Measurements from ENCODE around the gene GAGE12E.
"Not testable (repeated sequence)": the region's sequence is repeated elsewhere in the genome, so short reads cannot be mapped to it uniquely, and the experiment has no call there.

Gene GAGE12E, protein sequence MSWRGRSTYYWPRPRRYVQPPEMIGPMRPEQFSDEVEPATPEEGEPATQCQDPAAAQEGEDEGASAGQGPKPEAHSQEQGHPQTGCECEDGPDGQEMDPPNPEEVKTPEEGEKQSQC

DNA sequence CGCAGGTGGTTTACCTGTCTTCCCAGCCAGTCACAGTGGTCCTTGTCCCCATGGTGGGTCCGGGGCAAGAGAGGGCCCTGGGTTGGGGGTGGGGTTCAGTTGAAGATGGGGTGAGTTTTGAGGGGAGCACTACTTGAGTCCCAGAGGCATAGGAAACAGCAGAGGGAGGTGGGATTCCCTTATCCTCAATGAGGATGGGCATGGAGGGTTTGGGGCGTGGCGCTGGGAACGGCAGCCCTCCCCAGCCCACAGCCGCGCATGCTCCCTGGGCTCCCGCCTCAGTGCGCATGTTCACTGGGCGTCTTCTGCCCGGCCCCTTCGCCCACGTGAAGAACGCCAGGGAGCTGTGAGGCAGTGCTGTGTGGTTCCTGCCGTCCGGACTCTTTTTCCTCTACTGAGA is at the start of gene GAGE12E:
Gene GAGE12E, plus strand, starts transcription at position 301 of the 400 bp plus-strand sequence. CDS start 1,155 bp downstream, outside the sequence.
- DNase-seq, result not testable (repeated sequence)

DNA sequence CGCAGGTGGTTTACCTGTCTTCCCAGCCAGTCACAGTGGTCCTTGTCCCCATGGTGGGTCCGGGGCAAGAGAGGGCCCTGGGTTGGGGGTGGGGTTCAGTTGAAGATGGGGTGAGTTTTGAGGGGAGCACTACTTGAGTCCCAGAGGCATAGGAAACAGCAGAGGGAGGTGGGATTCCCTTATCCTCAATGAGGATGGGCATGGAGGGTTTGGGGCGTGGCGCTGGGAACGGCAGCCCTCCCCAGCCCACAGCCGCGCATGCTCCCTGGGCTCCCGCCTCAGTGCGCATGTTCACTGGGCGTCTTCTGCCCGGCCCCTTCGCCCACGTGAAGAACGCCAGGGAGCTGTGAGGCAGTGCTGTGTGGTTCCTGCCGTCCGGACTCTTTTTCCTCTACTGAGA is 19.2 kb upstream of the GAGE12E start, which contains the start of gene GAGE12C:
Gene GAGE12C, plus strand, starts transcription at position 301 of the 400 bp plus-strand sequence. CDS start 1,155 bp downstream, outside the sequence.
- not testable (repeated sequence) for DNase-seq

DNA sequence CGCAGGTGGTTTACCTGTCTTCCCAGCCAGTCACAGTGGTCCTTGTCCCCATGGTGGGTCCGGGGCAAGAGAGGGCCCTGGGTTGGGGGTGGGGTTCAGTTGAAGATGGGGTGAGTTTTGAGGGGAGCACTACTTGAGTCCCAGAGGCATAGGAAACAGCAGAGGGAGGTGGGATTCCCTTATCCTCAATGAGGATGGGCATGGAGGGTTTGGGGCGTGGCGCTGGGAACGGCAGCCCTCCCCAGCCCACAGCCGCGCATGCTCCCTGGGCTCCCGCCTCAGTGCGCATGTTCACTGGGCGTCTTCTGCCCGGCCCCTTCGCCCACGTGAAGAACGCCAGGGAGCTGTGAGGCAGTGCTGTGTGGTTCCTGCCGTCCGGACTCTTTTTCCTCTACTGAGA is 9.7 kb upstream of the GAGE12E start, which contains the start of gene GAGE12D:
Gene GAGE12D, plus strand, starts transcription at position 301 of the 400 bp plus-strand sequence. CDS start 1,155 bp downstream, outside the sequence.
- not testable (repeated sequence) for DNase-seq

DNA sequence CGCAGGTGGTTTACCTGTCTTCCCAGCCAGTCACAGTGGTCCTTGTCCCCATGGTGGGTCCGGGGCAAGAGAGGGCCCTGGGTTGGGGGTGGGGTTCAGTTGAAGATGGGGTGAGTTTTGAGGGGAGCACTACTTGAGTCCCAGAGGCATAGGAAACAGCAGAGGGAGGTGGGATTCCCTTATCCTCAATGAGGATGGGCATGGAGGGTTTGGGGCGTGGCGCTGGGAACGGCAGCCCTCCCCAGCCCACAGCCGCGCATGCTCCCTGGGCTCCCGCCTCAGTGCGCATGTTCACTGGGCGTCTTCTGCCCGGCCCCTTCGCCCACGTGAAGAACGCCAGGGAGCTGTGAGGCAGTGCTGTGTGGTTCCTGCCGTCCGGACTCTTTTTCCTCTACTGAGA is 9.5 kb downstream of the GAGE12E start, which contains the start of gene GAGE12F:
Gene GAGE12F, plus strand, starts transcription at position 301 of the 400 bp plus-strand sequence. CDS start 1,155 bp downstream, outside the sequence.
- DNase-seq, result not testable (repeated sequence)

DNA sequence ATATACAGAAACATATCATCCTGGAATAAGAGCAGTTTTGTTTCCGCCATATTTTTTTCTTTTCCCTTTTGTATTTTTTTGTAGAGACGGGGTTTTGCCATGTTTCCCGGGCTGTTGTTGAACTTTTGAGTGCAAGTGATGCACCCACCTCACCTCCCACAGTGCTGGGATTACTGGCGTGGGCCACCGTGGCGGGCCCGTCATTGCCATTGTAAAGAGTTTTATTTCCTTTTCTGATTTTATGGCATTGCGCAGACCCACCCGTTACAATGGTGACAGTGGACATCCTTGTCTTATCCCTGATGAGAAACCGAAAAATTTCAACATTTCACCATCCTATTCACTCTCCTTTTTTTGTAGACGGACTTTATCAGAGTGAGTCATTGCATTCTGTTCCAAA is 17.6 kb downstream of the GAGE12E start:
- DNase-seq, result peak in 1 of 2 donors; percentile 1

DNA sequence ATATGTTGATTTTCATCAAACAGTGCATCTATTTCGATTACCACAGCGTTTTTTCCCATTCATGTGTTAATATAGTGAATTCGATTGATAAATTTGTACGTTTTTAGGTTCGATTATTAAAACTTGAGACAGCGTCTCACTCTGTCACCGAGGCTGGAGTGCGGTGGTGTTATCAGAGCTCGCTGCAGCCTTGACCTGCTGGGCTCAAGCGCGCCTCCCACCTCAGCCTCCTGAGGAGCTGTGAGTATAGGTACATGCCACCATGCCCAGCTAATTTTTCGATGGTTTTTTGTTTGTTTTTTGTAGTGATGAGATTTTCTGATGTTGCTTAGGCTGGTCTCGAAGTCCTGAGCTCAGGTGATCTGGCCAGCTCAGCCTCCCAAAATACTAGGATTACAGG is 18.1 kb downstream of the GAGE12E start:
- DNase-seq, result not testable (repeated sequence)

DNA sequence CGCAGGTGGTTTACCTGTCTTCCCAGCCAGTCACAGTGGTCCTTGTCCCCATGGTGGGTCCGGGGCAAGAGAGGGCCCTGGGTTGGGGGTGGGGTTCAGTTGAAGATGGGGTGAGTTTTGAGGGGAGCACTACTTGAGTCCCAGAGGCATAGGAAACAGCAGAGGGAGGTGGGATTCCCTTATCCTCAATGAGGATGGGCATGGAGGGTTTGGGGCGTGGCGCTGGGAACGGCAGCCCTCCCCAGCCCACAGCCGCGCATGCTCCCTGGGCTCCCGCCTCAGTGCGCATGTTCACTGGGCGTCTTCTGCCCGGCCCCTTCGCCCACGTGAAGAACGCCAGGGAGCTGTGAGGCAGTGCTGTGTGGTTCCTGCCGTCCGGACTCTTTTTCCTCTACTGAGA is 19.0 kb downstream of the GAGE12E start, which contains the start of gene GAGE12G:
Gene GAGE12G, plus strand, starts transcription at position 301 of the 400 bp plus-strand sequence. CDS start 1,155 bp downstream, outside the sequence.
- DNase-seq, result not testable (repeated sequence)

DNA sequence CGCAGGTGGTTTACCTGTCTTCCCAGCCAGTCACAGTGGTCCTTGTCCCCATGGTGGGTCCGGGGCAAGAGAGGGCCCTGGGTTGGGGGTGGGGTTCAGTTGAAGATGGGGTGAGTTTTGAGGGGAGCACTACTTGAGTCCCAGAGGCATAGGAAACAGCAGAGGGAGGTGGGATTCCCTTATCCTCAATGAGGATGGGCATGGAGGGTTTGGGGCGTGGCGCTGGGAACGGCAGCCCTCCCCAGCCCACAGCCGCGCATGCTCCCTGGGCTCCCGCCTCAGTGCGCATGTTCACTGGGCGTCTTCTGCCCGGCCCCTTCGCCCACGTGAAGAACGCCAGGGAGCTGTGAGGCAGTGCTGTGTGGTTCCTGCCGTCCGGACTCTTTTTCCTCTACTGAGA is 28.6 kb downstream of the GAGE12E start, which contains the start of gene GAGE12H:
Gene GAGE12H, plus strand, starts transcription at position 301 of the 400 bp plus-strand sequence. CDS start 1,155 bp downstream, outside the sequence.
- DNase-seq, result not testable (repeated sequence)

DNA sequence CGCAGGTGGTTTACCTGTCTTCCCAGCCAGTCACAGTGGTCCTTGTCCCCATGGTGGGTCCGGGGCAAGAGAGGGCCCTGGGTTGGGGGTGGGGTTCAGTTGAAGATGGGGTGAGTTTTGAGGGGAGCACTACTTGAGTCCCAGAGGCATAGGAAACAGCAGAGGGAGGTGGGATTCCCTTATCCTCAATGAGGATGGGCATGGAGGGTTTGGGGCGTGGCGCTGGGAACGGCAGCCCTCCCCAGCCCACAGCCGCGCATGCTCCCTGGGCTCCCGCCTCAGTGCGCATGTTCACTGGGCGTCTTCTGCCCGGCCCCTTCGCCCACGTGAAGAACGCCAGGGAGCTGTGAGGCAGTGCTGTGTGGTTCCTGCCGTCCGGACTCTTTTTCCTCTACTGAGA is 38.1 kb downstream of the GAGE12E start, which contains the start of gene GAGE2A:
Gene GAGE2A, plus strand, starts transcription at position 301 of the 400 bp plus-strand sequence. CDS start 1,155 bp downstream, outside the sequence.
- not testable (repeated sequence) for DNase-seq

DNA sequence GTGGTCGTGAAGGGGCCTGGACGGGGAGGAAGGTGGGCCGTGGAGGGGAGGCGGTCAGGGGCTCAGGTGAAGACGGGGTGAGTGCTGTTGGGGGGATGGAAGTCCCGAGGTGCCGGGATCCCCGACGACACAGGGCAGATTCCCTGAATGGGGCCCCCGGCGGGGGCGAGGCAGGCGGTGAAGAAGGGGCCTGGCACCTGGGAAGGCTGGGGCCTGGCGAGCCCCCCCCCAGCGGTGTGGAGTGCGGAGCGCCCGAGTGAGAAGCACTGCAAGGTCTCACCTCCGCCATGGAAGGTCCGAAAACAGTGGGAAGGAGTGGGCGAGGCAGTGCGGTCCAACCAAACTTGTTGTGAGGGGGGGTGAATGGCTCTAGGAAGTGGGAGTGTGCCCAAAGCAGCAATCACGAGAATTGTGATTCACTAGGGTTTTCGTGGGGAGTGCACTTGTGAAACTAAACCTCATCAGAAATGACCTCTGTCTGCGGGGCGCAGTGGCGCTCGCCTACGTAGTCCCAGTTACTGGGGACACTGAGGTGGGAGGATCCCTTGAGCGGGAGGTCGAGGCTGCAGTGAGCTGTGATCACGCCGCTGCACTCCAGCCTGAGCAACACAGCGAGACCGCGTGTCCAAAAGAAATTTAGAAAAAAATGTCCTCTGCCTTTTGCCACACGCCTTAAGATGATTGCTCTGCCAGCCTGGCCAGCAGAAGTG is 38.8 kb downstream of the GAGE12E start:
- DNase-seq, result not testable (repeated sequence)

DNA sequence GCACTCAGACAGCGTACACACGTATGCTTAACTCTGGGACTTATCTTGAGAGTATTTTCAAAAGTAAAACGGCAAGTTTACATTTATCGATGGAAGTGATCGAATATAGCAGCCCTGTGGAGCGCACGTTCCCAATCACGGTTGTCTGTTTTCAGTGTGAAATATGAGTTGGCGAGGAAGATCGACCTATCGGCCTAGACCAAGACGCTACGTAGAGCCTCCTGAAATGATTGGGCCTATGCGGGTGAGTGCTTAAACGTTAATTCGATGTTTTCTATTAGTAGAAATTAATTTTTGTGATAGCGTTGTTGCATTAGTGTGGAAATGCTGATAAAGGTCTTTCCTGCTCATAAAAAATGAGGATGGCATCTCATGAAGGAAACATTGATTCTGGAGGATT is 39.4 kb downstream of the GAGE12E start:
- DNase-seq, result not testable (repeated sequence)

DNA sequence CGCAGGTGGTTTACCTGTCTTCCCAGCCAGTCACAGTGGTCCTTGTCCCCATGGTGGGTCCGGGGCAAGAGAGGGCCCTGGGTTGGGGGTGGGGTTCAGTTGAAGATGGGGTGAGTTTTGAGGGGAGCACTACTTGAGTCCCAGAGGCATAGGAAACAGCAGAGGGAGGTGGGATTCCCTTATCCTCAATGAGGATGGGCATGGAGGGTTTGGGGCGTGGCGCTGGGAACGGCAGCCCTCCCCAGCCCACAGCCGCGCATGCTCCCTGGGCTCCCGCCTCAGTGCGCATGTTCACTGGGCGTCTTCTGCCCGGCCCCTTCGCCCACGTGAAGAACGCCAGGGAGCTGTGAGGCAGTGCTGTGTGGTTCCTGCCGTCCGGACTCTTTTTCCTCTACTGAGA is 47.6 kb downstream of the GAGE12E start, which contains the start of gene GAGE1:
Gene GAGE1, plus strand, starts transcription at position 301 of the 400 bp plus-strand sequence. CDS start 1,155 bp downstream, outside the sequence.
- not testable (repeated sequence) for DNase-seq

Data from CD4-positive, alpha-beta T cell treated with Interferon alpha-2 for 1 hour (primary cell).